Measurements from ENCODE around the gene STK24.

STK24 gene

GRCh38 chr13:98577836-98578285 is 954 bp upstream of the STK24 start:
- no peak for TF ChIP-seq CTCF (IDR thresholded peaks at IDR 0.05; ENCODE audit: unreplicated experiment in 3 of 3)
- no peaks in the 10 kb centered on the region for H3K27me3 Mint-ChIP-seq (ENCODE audit: low read depth)
- H3K4me3 Mint-ChIP-seq: peak overlapping the region; percentile 87 to 91 (median 89)
- peak overlapping the region; percentile 99 to 100 (median 99) for H3K27ac Mint-ChIP-seq
- H3K4me1 Mint-ChIP-seq: peaks cover 69% of the 10 kb centered on the region
- H3K9me3 Mint-ChIP-seq: no peaks in the 10 kb centered on the region
- no peaks in the 10 kb centered on the region for H3K36me3 Mint-ChIP-seq (ENCODE audit: low read depth)

GRCh38 chr13:98576200-98576945 is 534 bp downstream of the STK24 start:
- Mint-ChIP-seq H3K27me3 (ENCODE audit: low read depth) (no peaks in the 10 kb centered on the region), H3K36me3 (ENCODE audit: low read depth) (no peaks in the 10 kb centered on the region), H3K27ac (peak overlapping the region in 2 of 3 experiments; percentile 94 to 98), H3K9me3 (no peaks in the 10 kb centered on the region), H3K4me3 (peak overlapping the region; percentile 93 to 99 (median 98)), H3K4me1 (peaks cover 69% of the 10 kb centered on the region)
- TF ChIP-seq CTCF (IDR thresholded peaks at IDR 0.05; ENCODE audit: unreplicated experiment in 3 of 3): no peak

GRCh38 chr13:98575904-98576199 is 1.1 kb downstream of the STK24 start:
- no peak for TF ChIP-seq CTCF (IDR thresholded peaks at IDR 0.05; ENCODE audit: unreplicated experiment in 3 of 3)
- H3K27me3 Mint-ChIP-seq (ENCODE audit: low read depth): no peaks in the 10 kb centered on the region
- H3K4me3 Mint-ChIP-seq: peak overlapping the region; percentile 93 to 99 (median 98)
- H3K36me3 Mint-ChIP-seq (ENCODE audit: low read depth): no peaks in the 10 kb centered on the region
- H3K4me1 Mint-ChIP-seq: peaks cover 71% of the 10 kb centered on the region
- H3K27ac Mint-ChIP-seq: peak overlapping the region; percentile 94 to 98 (median 96)
- no peaks in the 10 kb centered on the region for H3K9me3 Mint-ChIP-seq

GRCh38 chr13:98575009-98575903 is 1.7 kb downstream of the STK24 start:
- Mint-ChIP-seq H3K27ac (peak overlapping the region; percentile 94 to 98 (median 96)), H3K9me3 (no peaks in the 10 kb centered on the region), H3K4me3 (peak overlapping the region; percentile 93 to 99 (median 98)), H3K36me3 (ENCODE audit: low read depth) (no peaks in the 10 kb centered on the region), H3K27me3 (ENCODE audit: low read depth) (no peaks in the 10 kb centered on the region), H3K4me1 (peaks cover 74% of the 10 kb centered on the region)
- TF ChIP-seq CTCF (IDR thresholded peaks at IDR 0.05; ENCODE audit: unreplicated experiment in 3 of 3): no peak

GRCh38 chr13:98571955-98572662 is 4.8 kb downstream of the STK24 start:
- TF ChIP-seq CTCF (IDR thresholded peaks at IDR 0.05; ENCODE audit: unreplicated experiment in 3 of 3): no peak
- peak overlapping the region; percentile 37 to 64 (median 62) for H3K4me3 Mint-ChIP-seq
- no peaks in the 10 kb centered on the region for H3K9me3 Mint-ChIP-seq
- peaks cover 21% of the 10 kb centered on the region for H3K36me3 Mint-ChIP-seq (ENCODE audit: low read depth)
- peaks cover 76% of the 10 kb centered on the region for H3K4me1 Mint-ChIP-seq
- peak overlapping the region; percentile 69 to 90 (median 89) for H3K27ac Mint-ChIP-seq
- H3K27me3 Mint-ChIP-seq (ENCODE audit: low read depth): no peaks in the 10 kb centered on the region
